GM23248 (cell line): ENCODE data around the gene NDUFS6.

Experiments
- EZH2 ChIP-seq: fragments of 200-600 bp; sonication (generic); IDR thresholded peaks from 2 replicates; pipeline ENCODE4 v1.6.1; 2018; ENCODE audit warnings: antibody characterized with exemption, mild to moderate bottlenecking; ENCODE audit not compliant: insufficient read depth, poor library complexity, severe bottlenecking
- EZH2phosphoT487 ChIP-seq: fragments of 200-600 bp; sonication (generic); IDR thresholded peaks from 2 replicates; pipeline ENCODE4 v1.6.1; 2018; ENCODE audit warnings: antibody characterized with exemption, moderate library complexity, mild to moderate bottlenecking, low read depth; ENCODE audit not compliant: insufficient read depth

DNA sequence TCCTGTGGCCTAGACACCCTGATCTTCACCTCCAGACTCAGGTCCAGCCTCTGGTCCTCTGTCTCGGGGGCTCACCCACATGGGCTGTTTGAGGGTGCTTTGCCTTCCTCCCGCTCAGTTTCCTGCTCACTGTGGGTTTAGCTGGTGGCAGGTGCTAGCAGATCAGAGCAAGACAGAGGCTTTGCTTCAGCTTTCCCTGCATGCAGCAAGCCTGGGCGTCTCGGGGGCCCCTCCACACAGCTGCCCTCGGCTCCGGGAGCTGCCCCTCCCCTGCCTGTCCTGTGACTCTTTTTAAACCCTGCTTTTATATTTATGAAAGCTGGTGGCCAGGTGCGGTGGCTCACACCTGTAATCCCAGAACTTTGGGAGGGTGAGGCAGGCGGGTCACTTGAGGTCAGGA is 16.1 kb upstream of the NDUFS6 start:
- no peak for TF ChIP-seq EZH2
- TF ChIP-seq EZH2phosphoT487: no peak
